ENCODE data around the gene CD74.

The CD74 gene

DNA sequence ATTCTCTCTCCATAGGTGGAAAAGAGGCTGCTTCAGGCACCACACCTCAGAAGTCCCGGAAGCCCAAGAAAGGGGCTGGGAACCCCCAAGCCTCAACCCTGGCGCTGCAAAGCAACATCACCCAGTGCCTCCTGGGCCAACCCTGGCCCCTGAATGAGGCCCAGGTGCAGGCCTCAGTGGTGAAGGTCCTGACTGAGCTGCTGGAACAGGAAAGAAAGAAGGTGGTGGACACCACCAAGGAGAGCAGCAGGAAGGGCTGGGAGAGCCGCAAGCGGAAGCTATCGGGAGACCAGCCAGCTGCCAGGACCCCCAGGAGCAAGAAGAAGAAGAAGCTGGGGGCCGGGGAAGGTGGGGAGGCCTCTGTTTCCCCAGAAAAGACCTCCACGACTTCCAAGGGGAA is 16.4 kb downstream of the CD74 start:
- DNase-seq, result no peak

DNA sequence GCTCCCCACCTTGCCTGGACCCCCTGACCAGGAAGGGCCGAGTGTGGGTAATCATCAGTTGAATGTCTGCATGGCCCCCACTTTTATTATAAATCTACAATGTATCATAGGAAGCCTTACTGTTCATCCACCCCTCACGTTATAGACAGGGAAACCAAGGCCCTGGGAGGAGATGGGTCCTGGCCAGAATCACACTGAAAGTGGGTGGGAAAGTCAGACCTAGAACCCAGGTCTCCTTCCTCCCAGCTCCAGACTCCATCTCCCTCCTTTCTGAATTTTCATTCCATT is 17.1 kb downstream of the CD74 start:
- no peak for DNase-seq

DNA sequence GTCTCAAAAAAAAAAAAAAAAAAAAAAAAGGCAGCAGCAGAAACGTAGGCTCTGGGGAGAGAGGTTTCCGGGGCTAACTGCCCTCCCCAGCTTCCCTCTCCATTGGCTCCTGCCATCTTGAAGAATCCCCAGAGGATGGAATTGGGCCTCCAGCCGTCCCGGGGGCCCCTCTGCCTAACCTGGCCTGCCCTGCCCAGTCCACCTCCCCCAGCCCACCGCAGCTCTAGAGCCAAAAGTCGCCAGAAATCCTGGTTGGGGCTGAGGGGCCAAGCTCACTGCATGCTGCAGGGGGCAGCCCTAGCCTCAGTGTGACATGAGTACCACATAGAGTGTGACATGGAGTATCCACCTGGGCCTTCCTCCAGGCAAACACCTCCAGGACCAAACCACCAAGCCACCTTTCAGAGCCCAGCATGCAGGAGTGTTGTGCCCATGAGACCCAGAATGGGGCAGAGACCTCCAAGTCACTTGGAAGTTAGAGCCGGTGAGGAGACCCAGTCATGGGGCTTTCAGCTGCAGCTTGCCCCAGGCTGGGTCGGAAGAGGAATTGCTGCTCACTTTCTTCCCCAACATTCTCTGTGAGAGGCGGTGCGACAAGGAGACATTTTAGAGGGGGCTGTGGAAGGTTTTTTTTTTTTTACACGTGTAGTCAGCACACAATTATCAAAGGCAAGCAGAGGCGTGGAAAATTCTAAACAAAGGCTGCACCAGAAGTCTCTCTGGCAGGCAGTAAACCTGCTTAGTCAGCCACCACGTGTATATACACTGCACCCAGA is 17.6 kb downstream of the CD74 start:
- no peak for DNase-seq

DNA sequence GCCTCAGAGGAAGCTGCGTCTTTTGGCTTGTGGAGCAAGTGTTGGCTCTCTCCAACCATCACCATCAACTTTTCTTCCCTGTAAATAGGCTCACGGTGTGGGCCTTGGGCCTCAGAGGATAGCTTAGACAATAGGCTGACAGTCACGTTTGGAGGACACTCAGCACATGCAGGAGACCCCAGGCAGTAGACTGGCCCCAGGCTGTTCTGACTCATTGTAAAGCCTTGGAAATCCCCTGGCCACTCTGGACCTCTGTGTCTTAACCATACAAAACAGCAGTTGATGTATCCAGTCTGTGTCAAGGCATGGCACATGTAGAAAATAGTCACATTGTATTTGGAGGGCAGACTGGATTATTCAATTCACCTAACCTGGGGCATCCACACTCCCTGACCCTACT is 18.6 kb downstream of the CD74 start:
- no peak for DNase-seq

DNA sequence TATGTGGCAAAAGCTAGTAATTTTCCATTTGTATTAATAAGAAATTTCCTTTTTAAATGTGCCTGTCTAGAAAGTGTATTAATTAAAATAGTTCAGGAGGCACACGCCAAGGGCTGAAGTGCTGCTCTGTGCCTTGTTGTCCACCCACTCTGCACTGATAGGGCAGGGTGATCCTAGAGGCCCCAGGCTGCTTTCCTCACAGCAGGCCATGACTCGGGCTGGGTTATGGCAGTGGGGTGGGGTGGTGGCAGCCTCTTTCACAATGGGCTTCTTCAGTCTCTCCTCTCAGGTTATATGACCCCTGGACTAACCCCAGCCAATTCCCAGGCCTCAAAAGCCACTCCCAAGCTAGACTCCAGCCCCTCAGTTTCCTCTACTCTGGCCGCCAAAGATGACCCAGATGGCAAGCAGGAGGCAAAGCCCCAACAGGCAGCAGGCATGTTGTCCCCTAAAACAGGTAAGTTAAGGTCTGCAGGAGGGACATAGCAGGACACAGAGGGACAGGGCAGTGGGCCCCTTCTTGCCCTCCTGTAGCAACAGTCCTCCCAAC is 19.5 kb downstream of the CD74 start:
- no peak for DNase-seq

DNA sequence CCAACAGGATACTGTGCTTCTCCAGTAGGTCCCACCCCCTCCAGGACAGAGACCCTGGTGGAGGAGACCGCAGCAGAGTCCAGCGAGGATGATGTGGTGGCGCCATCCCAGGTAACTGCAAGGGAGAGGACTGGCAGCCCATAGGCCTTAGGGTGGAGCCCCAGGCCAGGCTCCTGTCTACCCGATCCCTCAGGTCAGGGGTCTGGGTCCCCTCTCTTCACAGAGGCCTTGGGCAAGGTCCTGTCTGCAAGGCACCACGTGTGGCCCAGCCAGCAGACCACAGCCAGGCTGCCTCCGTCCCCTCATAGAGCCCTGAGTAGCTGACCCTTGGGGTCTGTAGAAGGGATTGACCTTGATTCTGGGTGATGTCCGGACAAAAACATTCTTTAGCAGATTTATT is 20.0 kb downstream of the CD74 start:
- no peak for DNase-seq

DNA sequence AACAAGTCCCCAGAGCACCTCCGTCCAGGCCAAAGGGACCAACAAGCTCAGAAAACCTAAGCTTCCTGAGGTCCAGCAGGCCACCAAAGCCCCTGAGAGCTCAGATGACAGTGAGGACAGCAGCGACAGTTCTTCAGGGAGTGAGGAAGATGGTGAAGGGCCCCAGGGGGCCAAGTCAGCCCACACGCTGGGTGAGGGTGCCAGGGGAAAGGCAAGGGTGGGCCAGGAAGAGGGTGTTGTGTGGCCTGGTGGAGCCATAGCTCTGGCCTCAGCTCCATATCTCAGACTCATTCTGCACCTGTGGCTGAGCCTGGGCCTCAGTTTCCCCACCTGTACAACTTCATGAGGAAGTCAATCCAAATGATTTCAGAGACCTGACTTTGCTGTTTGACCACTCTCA is 20.7 kb downstream of the CD74 start:
- no peak for DNase-seq

DNA sequence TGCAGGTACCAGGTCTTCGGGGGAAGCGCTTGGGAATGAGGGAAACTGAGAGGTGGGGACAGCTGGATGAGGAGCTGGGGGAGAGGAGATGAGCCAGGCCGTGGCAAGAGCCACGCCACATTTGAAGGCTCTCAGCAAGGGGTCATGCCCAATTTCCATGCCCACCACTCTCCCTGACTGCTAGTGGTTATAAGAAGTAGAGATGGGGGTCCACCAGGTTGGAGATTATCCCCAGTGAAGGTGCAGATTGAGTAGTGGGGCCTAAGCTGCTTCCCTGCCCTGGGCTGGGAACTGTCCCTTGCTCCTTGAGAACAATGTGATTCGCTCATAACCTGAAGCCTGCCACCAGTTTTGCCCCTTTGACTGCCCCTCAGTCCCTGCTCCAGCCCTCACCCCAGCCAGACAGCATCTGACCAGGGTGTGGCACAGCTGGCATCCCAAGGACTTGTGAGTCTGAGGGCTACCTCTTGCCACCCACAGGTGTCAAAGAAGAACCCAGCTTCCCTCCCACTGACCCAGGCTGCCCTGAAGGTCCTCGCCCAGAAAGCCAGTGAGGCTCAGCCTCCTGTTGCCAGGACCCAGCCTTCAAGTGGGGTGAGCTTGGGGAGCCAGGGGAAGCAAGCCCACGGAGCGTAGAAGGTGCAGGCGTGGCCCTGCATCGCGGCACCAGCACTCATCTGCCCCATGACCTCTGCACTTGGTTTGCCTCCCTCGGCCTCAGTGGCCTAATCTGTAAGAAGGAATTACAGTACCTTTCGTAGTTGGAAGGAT is 21.5 kb downstream of the CD74 start:
- no peak for DNase-seq

DNA sequence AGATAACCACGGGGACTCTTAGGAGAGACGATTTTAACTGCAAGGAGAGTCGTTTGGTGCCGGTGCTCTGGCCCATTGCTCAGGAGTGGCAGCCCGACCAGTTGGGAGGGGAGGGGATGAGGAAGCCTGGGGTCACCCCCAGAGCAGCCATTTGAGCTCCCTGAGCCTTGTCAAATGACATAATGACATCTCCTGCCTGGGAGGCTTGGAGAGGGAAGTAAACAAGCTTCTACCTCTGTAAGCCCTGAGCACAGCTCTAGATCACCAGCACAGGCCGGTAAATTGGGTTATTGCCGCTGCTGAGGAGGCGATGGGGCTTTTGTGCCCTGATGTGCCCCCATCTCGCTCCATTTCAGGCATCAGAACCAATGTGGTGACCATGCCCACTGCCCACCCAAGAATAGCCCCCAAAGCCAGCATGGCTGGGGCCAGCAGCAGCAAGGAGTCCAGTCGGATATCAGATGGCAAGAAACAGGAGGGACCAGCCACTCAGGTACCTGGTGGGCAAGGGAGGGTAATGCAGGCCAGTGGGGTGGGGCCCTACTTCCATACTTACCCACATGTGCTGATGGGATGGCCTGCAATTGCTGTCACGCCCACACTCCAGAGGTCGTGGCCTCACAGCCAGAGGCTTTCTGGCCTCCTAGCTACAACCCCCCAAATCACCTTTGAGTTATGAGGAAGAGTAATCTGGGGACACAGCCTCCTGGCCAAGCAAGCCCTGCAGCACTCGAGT is 23.0 kb downstream of the CD74 start:
- no peak for DNase-seq

DNA sequence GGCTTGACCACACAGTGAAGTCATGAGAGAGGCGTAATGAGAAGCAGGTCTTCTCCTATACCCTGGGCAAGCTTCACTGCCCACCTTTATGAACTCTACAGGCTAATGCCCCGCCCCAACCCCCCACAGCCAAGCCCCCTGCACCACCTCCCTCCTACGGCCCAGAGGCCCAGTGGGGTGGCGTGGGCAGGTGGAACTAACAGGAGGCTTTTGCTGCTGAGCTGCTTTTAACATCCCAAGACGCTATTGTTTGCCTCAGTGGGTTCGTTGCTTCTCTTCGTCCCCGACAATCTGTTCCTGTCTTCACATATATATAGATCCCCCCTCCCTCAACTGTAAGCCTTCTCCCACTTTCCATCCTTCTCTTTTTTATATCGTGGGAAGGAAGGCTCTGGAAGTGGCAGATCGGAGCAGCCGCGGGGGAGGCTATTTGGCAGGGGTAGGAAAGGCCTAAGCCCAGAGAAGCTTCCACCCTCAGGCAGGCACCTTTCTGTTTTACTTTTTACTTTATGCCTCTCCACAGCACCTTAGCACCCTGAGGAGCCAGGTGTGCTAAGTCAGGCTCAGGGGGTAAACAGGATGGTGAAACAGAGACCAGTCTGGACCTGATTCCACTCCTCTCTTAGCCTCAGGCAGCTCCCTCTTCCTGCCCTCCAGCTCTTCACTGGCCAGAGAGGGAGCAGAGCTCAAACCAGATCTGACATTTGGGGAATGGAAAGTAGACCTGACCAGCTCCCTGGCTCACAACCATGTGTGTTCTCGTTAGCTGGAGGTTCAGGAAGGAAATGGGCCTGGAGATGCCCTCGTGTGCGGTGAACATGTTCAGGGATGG is 26.5 kb downstream of the CD74 start:
- no peak for DNase-seq

DNA sequence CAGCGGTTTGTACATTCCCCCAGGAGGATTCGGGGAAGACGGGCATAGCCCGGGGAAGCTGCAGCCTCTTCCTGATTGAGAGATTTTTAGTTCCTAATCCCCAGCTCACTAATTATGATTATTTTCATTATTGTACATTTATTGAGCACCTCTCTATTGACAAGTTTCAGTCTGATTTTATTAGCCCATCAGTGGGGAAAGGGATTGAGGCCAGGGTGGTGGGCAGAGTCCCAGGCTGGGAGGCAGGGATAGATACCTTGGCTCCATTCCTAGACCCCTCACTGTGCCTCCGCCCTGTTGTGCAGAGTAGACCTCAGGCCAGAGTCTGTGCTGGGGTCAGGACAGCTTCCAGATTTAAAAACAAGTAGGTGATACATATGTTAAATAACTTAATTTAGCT is 28.0 kb downstream of the CD74 start:
- no peak for DNase-seq

DNA sequence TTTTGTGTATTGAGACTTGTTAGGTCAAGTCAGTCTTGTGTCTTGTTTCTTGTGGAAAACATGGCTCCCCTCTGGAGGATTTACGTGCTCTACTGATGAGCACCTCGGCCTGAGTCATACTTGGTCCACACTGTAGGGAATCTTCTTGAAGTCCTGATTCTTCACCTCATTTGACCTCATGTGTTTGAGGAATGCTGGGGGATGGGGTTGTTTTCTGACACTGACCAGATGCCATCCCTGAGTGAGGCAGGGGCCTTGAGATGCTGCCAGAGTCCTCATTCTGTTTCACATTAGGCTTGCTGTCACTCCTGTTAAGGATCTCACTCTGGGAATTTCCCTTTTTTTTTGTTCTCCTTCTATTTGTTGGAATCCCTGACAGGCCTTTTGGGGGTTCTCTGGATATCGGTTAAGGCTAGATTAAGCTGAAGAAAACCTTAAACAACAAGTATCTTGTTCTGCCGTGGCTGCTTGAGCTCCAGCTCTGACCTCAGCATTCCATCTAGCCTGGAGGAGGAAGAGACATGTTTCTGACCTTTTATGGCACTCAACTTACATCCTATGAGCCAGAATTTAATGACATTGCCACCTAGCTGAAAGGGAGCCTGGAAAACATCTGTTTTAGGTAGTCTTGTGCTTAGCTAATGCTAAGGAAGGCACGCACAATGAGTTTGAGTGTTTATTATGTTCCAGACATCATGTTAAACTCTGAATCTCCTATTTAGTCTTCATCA is 34.6 kb downstream of the CD74 start:
- no peak for DNase-seq

DNA sequence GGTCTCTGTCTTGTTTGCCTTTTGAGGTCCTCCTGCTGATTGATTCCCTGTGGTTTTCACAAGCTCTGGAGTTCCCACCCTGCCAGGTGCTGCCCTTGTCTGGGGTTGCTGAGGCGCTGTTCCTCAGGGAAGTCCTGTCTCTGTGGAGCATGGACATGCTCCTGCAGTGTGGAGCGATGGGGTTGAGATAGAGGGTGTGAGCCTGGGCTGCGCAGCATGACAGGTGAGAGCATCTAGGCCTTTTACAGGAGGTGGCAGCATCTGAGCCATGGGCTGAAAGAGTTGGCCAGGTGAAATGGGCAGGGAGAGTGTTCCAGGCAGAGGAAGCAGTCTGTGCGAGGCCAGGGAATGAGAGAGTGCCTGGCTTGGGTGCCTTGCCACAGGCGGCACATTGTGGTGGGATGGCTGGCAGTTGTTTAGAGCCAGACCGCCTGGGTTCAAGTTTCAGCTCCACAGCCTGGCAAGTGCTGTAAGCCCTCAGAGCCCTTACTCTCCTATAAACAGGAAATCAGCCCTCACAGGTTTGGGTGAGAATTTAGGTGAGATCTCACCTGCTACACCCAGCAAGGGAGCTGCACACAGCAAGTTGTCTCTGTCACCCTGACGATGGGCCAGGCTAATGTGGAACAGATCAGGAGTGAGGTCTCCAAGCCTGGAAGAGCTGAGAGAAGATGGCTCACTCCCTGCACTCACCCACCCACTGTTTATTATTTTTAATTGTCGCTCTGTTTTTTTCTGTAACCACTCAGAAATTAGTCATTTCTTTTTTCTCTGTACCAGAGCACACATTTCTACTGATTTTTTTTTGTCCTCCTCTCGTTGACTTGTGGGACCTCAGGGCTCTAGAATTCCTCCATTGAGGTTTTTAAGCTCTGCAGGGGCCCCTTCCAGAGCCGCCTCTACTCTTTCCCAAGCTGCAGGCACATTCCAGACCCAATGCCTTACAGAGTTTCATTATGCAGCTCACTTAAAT is 35.6 kb downstream of the CD74 start:
- no peak for DNase-seq

DNA sequence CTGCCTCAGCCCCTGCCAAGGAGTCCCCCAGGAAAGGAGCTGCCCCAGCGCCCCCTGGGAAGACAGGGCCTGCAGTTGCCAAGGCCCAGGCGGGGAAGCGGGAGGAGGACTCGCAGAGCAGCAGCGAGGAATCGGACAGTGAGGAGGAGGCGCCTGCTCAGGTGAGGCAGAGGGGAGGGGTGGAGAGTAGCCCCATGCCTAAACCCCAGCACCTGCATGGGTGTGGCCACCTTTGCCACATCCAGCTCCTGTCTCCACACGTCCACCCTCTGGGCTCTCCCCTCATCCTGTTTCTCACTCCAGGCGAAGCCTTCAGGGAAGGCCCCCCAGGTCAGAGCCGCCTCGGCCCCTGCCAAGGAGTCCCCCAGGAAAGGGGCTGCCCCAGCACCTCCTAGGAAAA is 38.1 kb downstream of the CD74 start:
- DNase-seq, result no peak

DNA sequence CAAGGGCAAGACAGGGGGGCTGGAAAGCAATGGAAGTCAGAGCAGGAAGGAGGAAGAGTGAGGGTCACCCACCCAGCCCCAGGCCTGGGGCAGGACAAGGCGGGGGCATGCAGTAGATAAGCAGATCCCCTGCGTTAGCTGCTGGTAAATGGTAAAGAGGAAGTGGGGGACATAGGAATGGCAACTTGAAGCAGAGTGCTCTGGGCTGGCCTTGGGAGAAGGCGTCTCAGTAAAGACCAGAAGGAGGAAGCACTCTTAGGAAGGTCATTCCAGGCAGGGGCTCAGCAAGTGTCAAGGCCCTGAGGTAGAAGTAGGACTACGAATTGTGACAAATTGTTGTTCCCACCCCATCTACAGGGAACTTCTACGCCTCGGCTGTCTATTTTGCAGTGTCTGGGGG is 40.1 kb downstream of the CD74 start:
- no peak for DNase-seq

DNA sequence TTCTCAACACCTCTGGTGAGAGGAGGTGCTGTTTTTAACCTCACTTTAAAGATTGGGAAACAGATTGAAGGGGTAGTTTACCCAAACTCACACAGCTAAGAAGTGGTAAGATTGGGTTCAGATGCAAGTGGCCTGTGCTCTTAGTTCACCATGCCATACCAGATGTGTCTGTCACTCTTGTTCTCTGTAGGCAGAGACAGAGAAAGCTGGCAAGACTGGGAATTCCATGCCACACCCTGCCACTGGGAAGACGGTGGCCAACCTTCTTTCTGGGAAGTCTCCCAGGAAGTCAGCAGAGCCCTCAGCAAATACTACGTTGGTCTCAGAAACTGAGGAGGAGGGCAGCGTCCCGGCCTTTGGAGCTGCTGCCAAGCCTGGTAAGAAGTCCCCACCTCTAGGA is 44.2 kb downstream of the CD74 start:
- DNase-seq, result no peak

DNA sequence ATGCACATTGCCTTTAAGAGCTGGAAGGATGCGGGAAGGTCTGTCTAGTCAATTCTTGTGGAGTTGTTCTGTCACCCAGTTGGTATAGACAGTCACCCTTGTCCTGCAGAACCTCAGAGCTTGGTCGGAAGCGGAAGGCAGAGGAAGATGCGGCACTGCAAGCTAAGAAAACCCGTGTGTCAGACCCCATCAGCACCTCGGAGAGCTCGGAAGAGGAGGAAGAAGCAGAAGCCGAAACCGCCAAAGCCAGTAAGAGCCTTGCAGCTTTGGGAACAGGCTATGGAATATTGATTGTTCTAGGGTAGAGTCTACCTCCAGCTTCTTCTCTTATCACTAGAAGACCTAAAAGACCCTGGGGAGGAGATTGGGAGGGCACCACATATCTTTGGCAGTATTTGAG is 48.7 kb downstream of the CD74 start:
- DNase-seq, result no peak

DNA sequence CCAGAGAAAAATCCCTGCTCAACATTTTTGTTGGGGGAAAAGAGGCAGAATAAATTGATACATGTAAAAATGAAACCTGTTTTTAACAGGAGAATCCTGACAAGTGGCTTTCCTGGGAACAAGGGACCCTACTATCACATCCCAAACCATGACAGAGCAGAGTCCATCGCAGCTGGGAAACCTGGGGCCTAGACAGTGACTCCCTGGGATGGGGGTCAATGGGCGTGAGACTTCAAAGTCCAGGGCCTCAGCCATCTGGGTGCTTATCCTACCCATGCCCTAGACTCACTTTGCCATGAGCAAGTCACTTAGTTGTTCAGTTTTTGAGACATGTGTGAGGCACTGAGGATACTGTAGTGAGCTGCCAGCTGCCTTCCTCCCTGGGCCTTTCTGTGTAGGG is 49.5 kb downstream of the CD74 start:
- no peak for DNase-seq

DNA sequence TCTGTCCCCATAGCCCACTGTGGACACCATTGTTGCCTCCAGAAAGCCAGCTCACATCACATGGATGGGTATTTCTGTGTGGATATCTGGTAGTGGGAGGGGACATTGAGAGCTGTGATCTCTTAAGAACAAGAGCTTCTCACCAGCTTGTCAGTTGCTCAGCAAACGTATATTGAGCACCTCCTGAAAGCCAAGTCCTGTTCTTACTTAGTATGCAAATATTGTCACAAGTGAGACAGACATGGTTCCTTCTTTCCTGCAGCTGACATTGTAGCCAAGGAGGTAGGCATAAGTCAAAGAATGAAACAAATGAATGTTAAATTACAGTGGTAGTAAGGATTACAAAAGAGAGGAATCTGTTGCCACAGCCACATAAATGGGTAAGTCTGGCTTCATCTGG is 51.4 kb downstream of the CD74 start:
- DNase-seq, result no peak

DNA sequence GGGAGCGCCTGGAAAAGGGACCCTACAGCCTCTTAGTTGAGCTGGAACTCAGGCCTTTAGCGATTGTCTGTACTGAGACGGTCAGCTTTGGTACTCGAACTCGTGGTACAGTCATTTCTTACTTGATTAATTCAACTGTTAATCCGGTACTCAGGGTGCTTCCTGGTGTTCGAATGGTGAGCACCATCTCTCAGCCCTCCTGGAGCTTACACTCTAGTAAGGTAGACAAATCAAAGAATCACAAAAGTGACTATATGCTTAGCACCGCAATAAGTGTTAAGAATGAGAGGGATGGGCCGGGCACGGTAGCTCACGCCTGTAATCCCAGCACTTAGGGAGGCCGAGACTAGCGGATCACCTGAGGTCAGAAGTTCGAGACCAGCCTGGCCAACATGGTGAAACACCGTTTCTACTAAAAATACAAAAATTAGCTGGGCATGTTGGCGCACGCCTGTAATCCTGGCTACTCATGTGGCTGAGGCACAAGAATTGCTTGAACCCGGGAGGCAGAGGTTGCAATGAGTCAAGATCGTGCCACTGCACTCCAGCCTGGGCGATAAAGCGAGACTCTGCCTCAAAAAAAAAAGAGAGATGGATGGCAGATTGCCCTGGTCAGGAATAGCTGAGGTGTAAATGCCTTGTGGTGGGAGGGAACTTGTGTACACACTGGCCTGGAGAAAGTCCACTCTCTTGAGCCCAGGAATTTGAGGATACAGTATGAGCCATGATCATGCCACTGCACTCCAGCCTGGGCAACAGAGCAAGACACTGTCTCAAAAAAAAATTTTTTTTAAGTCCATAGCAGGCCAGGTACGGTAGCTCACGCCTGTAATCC is 54.2 kb downstream of the CD74 start:
- DNase-seq, result no peak
